Hindlimb muscle (tissue), 1 donor: ENCODE results near the gene ART3. TPM values are rescaled to one million over a fixed set of nuclear protein-coding genes. Genes with fewer than 3 reads are reported as not detected.

Source experiments
- DNase-seq: peaks from one replicate; pipeline ENCODE4 v3.0.0-alpha.2; 2013
- polyA plus RNA-seq: library from polyadenylated mRNA; unstranded; fragments of 120-200 nt; gene quantifications from one replicate; pipeline ENCODE4 v1.2.1, GENCODE V29; 2013; ENCODE audit not compliant: insufficient read length

Gene ART3
- polyA plus RNA-seq, 1 donor = 36.1 TPM

DNA sequence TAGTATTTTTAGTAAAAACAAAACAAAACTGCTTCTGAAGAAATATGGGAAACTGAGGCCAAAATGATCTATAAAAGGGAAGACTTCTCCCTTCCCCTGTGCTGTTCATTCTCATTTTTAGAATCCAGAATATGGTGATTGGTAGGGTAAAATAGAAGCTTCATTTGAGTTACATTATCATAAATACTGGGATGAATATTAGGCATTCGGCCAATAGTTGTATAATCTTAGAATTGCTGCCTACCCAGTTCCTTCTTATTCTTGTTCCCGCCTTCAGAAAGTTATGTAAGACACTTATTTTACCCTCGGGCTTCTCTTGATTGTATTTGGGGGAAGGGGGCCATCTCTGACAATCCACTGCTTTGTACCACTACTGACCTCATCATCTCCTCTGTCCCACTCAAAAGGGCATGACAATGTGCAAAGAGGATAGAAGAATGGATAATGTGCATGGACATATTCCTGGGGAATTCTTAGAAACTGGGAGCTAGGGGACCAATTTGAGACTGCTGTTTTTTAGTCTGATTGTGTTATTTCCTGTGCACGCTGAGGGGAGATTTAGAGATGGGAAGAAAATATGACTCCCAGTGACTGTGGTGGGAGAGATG lies 588 bp downstream of the ART3 start:
- no peak for DNase-seq

DNA sequence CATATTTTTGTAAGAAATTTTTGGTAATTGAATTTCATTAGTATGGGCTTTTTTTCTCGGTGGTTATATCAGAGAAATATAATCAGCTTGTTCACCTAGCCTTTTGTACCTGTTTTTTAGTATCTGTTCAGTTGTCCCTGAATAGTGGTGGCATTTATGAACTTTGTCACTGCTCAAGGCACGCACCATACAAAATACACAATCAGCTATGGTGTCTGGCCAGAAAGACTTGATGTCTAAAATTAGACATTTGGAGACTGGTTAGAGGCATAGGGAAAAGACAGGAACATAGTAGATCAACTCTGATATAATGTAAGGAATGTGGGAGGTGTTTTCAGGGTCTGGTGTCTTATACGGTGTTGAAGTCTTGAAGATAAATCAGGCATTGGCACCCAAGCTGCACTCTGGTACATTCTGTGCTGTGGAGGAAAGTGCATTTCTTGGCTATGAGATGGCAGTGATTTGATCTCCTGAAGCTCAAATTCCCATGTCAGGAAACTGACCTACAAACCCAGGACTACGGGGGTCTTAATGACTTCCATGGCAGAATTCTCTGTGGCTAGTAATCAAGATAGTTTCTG lies 3.6 kb downstream of the ART3 start:
- no peak for DNase-seq

DNA sequence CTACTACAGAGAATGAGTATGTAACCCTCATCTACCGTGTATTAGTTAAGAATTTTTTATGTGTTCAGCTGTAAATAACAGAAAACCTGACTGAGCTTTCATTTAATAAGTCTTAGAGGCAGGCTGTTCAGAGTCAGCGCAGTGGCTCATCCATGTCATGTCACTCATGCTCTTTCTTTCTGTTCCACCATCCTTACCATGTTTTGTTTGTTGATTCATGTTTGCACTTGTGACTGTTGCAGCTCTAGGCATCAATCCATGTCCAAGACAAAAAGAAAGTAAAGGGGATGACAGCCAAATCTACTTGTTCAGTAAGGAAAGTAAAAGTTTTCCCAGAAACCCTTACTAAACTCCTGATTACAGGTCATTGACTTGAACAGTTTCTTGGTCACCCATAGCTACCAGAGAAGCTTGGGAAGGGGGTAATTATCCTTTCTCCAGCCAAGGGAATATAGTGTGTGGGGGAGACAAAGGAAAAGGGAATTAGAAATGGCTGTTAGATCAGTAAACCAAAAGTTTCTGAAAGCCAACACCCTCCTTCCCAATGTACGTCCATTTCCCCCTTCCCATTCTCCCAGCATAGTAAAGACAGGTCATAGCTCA lies 9.0 kb downstream of the ART3 start:
- no peak for DNase-seq

DNA sequence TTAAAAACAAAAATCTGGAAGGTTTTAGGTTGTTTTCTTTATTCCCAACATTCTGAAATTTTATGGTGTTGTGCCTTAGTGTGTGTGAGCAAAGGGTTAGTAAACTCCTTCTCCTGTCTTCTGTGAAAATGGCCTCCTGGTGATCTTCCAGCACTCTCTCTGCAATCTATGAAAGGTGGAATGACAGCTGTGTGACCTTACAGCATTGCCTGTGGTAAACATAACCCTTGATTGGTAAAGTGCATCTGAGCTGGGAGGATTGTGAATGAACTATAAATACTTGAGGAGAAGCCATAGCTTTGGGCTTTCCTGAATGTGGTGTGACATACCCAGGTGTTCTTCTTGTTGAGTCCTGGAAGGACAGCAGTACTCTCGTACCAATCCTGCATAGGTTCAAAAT lies 10.0 kb downstream of the ART3 start:
- DNase-seq = no peak

DNA sequence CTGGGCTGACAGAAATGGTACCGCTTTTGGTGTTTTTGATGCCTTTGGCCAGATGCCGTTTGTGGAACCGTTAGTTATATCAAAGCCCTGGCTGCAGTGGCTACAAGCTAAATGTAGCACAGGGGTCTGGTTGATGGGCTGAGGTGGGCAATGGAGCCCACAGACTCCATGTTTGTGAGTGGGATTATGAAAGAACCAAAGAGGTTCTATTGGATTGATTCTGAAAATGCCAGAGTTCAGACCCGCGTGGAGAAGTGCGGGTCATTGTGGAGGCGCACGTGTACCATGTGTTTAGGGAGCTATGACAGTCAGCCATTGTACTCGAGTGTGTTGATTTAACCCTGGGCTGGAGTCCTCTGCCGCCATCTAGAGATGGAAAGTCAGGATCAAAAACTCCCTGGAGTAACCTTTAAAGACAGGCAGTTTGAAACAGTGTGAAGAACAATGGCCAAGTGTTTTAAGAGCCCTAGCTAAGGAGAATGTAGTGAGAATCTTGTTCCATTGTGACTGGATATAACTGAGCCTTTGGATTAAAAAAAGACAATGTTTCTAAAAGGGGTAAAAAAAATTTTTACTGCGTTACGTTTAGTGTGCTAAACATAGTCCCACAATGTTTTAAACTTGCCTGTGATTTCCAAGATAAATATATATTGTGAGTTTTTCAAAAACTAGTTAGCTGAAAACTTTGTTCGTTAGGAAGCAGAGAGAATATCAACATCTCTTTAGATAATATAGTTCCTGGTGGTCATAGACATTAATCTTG lies 12.7 kb downstream of the ART3 start:
- peak; percentile 9 for DNase-seq

DNA sequence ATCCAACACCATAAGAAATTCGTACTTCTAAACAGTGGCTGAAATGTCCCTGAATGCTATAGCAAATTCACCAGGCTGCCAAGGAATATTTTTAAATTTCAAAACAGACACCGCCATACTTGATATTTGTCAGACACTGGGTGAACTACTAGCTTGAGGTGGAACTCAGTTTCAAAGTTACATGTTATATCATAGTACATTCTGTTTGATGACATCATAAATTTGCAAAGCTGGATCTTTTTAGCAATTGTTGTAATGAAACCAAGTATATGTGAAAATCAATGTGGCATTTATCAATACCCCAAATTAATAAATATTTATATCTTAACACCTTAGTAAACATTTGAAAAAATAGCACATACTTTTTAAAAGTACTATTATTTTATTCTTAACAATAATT lies 14.2 kb downstream of the ART3 start:
- DNase-seq = no peak

GRCh38 chr4:76090241-76090691 lies 15.8 kb downstream of the ART3 start:
- peak; percentile 20 for DNase-seq

GRCh38 chr4:76091052-76091451 lies 16.5 kb downstream of the ART3 start:
- no peak for DNase-seq

GRCh38 chr4:76095568-76095967 lies 21.1 kb downstream of the ART3 start:
- no peak for DNase-seq

DNA sequence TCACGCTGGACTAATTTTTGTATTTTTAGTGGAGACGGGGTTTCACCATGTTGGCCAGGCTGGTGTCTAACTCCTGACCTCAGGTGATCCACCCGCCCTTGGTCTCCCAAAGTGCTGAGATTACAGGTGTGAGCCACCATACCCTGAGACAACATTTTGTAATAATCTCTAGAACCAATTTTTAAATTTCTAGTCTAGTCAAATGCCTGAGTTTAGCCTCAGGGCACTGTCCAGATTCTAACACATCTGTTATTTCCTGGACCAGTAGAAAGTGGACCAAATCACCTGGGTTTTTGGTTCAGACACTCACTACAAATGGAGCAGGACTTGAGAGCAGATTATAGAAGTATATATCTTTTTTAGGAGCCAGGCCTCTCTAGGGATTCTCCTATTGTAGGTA lies 21.6 kb downstream of the ART3 start:
- DNase-seq = no peak

DNA sequence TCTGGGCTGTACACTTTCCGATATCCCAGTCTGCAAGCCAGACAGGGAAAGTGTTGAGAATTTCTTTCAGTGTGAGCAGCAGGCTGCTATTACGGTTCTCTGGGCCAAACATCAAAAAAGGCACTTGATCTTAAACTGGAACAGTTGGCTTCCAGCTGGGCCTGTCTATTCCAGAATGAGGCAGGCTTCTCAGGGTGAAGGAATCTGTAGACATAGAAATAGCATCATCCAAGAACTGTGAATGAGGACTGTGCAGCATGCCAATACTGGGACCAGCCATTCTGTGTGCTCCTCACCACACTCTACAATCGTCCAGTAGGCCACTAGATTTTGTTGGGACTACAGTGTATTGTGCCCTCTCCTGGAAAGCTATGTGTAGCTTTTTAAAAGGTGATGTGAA lies 31.1 kb downstream of the ART3 start:
- peak; percentile 47 for DNase-seq

DNA sequence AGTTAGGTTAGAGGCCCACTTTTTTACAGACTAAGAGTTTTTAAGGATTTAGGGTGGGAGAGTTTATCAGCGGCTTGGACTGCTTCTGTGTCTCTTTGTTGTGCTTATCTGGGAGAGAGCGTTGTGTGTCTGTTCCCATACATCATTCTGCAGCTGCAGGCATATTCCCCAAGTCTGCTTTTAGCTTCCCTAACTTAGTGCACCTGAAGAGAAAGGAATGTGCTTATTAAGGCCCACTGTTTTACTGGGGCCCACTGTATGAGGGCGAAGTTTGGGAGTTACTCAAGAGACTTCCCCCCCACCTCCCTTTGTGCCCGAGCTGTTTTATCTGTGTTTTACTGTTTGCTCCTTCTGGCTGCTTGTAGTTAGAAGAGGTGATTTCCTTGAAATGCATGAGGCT lies 31.9 kb downstream of the ART3 start:
- no peak for DNase-seq

- DNase-seq = no peak
Measured at GRCh38 chr4:76108467-76109181, 34.1 kb downstream of the ART3 start.

DNA sequence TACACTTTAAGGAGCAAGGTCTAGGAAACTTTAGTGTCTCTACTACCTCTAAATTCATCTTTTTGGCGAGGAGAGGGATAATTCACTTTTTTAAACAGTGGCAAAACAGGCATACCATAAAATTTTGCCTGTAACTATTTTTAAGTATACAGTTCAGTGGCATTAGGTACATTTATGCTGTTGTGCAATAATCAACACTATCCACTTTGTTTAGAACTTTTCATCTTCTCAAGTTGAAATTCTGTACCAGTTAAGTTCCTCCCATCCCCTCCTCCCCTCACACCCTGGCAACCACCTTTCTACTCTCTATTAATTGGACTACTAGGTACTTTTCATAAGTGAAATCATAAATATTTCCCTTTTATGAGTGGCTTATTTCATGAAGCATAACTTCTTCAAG lies 42.3 kb downstream of the ART3 start:
- no peak for DNase-seq

- no peak for DNase-seq
Measured at GRCh38 chr4:76117536-76117935, 43.0 kb downstream of the ART3 start.

- DNase-seq = no peak
Measured at GRCh38 chr4:76120199-76120598, 45.7 kb downstream of the ART3 start.

- no peak for DNase-seq
Measured at GRCh38 chr4:76125816-76126215, 51.3 kb downstream of the ART3 start.

DNA sequence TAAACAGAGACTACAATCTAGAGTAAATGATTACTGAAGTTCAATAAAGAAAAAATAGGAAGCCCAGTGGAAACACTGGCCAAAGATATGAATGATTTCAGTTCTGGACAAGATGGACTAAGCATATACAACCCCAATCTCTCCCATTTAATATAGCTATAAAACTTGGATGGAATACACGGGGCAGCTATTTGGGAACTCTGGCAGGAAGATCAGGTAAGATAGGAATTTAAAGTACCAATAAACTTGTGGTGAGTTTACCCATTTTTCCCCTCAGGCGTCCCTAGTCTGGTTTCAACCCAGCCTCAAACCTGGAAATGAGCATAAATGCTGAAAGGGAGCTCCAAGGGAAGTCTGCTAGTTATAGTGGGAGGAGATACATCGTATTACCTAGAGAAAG lies 53.2 kb downstream of the ART3 start:
- no peak for DNase-seq

DNA sequence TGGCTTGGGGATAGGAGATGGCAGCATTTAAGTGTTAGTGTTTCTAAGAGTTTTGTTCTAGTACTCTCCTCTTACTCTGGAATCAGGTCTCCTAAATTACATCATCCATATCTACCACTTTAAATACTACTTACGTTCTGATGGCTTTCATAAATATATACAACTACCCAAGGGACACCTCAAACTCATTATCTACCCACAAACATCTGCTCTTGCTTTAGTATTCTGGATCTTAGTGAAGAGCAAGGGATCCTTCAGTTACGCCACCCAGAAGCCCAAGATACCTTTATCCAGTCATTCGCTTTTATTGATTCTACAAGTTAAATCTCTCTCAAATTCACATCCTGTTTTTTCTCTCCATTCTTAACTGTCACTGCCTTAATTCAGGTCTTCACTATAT lies 66.7 kb downstream of the ART3 start:
- DNase-seq = no peak

DNA sequence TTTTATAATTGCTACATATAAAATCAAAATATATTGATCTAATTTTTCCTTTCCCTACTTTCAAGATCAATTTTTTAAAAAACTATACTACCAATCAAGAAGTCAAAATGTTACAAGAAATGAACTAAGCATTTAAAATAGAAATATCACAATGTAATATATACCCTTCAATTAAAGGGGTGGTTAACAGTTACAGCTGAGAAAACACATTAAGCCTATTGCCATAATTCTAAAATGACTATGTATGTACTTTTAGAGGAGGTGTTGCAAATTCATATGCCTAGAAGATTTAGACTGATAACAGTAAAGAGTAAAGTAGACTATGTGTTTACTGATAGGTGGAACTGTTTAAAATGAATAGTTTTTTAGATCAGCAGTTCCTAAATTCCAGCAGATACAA lies 70.0 kb downstream of the ART3 start:
- no peak for DNase-seq

- peak; percentile 64 for DNase-seq
Measured at GRCh38 chr4:76147454-76148141, 73.1 kb downstream of the ART3 start.

DNA sequence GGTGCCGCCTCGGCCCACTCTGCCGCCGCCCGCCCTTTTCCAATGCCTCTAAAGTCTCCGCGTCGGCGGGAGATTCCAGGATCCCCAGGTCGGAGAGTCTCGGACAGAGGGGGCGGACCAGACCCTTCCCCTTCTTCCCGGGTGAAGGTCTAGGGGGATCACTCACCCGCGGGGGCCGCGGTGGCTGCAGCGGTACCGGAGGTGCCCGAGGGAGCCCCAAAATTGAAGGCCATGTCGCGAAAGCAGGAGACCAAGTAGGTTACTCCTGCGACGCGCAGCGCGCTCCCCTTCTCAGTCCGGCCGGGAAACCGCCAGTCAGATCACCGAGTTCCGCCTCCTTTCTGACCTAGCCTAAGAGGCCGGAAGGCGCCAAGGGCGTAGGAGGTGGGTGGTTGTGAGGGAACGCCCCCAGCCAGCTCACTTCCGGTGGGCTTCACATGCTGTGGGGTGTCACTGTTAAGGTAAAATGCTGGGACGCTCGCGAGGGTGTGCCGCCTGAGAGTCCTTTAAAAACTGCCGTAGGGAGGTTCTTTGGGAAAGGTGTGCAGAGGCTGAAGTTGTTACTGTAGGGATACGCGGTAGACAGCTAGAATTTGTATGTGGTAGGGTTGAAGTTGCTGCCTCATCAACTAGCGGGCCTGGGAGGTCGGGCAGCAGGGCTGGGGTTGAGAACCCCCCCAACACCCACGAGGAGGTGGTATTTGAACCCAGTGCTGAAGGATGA lies 73.8 kb downstream of the ART3 start, which contains the start of gene NUP54:
NUP54 (minus strand) TSS at position 256 of the 724 bp plus-strand sequence; CDS start at position 233, 23 bp downstream.
- DNase-seq = peak; percentile 97
